HG02970 (cell line): Measurements from ENCODE around the gene CASKIN2.
"Not testable (repeated sequence)": the region's sequence is repeated elsewhere in the genome, so short reads cannot be mapped to it uniquely, and the experiment has no call there.

Experiments used
- ATAC-seq: cut with Tn5 transposase; IDR thresholded peaks from one replicate; pipeline ENCODE4 v1.9.1; 2021; ENCODE audit warnings: mild to moderate bottlenecking, moderate library complexity, moderate number of reproducible peaks; ENCODE audit not compliant: unreplicated experiment, low FRiP score

Gene CASKIN2

DNA sequence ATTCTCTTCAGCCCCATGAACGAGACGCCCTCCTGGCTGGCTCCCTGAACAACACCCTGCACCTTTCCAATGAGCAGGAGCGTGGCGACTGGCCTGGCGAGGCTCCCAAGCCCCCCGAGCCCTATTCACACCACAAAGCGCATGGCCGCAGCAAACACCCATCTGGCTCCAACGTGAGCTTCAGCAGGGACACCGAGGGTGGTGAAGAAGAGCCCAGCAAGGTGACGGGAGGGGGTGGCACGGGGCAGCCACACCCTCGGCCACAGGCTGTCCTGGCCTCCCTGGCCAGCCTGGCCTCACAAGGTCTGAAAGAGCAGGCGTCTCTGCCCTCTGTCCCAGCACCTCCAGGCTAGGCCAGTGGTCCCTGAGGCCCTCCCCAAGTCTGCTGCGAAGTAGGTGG is 23.7 kb downstream of the CASKIN2 start:
- ATAC-seq, result no peak

GRCh38 chr17:75490953-75491649 is 24.2 kb downstream of the CASKIN2 start:
- ATAC-seq, result no peak

DNA sequence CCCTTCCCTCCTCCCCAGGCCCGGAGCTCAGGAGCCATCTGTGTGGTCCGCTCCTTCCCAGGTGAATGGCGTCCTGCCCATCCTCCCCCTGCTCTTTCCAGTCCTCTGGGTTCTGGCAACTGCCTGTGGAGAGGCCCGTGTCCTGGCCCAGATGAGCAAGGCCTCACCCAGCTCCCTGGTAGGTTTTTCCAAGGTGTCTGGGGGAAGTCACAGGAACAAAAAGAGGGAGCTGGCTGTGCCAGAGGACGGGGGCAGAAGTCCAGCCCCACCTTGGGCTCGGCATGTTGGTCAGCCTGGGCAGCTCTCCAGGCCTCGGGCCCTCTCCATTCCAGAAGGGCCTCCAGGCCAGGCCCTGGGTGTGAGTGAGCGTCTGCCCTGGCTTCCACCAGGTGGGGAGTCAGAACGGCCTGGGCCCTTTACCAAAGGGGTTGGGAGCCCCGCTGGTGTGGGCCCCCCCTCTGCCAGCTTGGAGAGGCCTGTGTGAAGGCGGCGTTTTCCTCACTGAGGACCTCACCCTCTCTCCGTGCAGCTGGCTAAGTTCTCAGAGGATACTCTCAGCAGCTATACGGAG is 25.1 kb downstream of the CASKIN2 start:
- no peak for ATAC-seq

DNA sequence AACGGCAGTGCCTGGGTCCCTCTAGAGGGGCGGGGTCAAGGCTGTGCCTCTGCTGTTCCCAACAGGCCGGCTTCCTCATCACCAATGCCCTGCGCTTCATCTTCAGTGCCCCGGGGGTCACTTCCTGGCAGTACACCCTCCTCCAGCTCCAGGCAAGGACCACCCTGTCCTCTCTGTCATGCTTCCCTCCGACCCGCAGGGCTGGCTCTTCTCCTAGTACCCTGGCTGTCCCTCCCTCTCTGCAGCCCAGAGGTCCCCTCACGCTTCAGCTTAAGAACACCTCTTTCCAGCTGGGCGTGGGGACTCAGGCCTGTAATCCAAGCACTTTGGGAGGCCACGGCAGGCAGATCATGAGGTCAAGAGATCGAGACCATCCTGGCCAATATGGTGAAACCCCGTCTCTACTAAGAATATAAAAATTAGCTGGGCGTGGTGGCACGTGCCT is 25.8 kb downstream of the CASKIN2 start:
- no peak for ATAC-seq

- ATAC-seq, result no peak
Observed at GRCh38 chr17:75488693-75489510, 26.4 kb downstream of the CASKIN2 start.

DNA sequence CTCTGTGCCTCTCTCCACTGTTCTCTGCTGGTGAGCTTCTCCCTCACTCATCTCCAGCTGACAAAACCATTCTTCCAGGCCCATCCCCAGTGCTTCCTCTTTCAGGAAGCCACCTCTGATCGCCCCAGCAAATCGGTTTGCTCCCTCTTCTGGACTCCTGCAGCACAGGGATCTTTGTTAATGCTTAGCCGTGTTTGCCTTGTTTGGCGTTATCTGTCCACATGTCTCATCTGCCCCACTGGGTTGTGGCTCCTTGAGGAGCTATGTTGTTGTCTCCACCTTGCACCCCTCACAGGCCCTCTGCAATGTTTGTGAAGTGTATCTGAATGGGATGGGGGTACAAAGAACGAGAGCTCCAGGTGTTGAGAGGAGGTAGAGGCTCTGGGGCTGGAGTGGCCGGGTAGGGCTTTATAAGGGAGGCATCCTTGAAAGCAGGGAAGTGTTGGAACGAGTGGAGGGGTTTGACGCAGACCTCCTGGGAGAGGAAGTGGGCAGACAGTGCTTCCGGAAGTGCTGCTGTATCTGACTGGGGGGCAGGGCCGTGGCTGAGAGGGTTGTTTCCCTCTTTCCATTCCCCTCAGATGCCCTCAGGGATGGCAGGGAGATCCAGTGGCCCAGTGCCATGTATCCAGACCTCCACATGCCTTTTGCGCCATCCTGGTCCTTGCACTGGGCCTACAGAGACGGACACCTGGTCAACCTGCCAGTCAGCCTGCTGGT is 27.8 kb downstream of the CASKIN2 start:
- ATAC-seq, result no peak

DNA sequence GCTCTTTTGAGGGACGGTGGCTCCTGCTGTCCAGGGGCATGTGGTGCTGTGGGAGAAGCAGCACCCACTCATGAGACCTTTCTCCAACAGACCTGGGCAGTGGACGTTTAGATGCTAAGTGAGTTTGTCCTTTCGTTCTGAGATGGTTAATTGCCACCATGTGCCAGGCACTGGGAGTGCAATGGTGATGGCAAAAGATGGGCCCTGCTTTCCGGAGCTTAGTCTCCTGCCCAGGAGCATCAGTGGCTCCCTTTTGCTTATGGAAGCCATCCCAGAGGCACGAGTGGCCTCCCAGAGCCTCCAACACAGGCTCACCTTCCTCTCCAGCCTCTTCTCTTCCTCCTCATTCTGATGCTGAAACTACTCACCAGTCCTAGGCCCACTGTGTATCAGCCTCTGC is 28.4 kb downstream of the CASKIN2 start:
- ATAC-seq, result no peak

- ATAC-seq, result no peak
Observed at GRCh38 chr17:75486151-75486550, 29.2 kb downstream of the CASKIN2 start.

GRCh38 chr17:75485688-75486087 is 29.6 kb downstream of the CASKIN2 start:
- no peak for ATAC-seq

GRCh38 chr17:75482098-75482942 is 33.0 kb downstream of the CASKIN2 start:
- ATAC-seq, result no peak

DNA sequence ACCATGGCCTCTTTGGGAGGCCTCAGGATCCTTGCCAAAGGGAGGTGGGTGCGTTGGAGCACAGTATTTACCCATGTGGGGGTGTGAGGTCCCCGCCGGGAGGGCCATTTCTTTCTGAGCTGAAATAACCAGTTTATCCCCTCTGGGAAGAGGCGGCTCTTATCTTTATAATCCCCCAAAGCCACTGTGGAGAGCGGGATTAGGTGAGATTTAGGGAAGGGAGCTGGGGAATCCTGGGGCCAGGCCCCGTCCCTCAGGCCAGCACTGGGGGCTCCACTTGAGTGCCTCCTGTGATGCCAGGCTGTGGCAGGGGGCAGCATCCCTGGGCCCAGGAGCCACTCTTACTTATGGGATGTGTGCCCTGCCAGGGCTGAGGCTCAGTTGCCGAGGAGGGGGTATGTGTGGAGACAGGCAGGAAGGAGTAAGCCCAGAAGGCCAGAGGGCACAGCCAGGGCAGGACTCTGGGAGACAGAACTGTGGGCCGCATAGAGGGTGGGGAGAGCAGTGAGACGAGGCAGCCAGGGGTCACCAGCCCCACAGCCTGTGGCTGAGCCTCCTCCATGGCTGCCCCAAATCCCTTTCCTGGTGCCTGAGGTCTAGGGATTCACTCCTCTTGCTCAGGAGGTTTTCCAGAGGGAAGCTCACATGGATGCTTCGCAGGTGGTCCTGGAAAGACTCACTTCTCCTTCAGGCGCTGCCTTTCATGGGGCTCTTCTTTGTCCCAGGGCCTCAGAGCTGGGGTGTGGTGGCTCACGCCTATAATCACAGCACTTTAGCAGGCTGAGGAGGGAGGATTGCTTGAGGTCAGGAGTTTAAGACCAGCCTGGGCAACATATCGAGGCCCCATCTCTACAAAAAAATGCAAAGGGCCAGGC is 33.9 kb downstream of the CASKIN2 start:
- no peak for ATAC-seq

GRCh38 chr17:75480281-75480680 is 35.1 kb downstream of the CASKIN2 start:
- ATAC-seq, result no peak

GRCh38 chr17:75478508-75478907 is 36.8 kb downstream of the CASKIN2 start:
- ATAC-seq, result no peak

GRCh38 chr17:75477490-75477862 is 37.9 kb downstream of the CASKIN2 start:
- ATAC-seq, result not testable (repeated sequence)

DNA sequence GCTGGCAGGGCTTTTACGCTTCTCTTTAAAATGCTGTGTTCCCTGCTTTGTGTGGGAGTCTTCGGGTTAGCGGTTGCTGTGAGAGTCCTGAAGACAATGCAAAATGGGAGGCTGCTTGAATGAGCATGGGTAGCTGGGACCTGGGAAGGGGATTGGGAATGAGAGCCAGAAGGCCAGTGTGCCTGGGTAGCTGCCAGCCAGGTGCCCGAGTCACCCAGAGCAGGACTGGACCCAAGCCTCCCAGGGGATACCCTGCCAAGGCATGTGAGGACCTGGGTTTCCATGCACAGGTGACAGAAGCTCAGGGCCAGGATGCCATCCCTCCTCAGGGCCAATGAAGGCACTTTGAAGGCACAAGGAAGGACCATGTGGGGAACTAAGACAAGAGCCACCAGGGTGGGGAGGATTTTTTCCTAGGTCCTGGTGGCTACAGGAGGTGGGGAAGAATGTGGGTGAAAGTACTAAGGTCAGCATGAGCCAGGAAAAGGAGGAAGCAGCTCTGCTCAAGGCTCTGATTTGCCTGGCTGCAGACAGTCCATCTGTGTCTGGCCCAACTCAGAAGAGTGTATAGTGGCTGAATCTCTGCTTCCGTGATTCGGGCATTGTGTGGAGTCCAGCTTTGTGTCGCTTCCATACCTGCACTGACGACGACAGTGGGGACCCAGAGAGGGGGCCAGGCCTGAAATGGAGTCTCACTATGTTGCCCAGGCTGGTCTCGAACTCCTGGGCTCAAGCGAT is 38.4 kb downstream of the CASKIN2 start:
- no peak for ATAC-seq

GRCh38 chr17:75476271-75476671 is 39.1 kb downstream of the CASKIN2 start:
- ATAC-seq, result no peak

DNA sequence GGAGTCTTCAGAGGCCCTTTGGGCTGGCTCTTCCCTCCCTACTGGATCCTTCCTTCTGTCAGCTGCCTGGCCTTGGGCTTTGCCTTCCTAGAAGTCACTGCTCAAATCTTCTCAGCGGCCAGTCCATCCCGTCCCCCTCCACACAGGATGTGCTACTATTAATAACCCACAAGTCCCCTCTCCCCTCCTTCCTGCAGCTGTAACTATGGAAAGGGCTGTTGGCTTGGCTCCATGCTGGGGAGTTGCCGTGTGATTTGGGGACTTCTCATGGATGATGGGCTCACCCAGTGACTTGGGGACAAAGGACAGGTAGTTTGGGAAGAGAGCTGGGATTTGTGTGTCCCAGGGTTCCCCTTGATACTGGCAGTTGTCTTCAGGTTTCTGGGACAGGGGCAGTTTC is 39.5 kb downstream of the CASKIN2 start:
- ATAC-seq, result no peak

DNA sequence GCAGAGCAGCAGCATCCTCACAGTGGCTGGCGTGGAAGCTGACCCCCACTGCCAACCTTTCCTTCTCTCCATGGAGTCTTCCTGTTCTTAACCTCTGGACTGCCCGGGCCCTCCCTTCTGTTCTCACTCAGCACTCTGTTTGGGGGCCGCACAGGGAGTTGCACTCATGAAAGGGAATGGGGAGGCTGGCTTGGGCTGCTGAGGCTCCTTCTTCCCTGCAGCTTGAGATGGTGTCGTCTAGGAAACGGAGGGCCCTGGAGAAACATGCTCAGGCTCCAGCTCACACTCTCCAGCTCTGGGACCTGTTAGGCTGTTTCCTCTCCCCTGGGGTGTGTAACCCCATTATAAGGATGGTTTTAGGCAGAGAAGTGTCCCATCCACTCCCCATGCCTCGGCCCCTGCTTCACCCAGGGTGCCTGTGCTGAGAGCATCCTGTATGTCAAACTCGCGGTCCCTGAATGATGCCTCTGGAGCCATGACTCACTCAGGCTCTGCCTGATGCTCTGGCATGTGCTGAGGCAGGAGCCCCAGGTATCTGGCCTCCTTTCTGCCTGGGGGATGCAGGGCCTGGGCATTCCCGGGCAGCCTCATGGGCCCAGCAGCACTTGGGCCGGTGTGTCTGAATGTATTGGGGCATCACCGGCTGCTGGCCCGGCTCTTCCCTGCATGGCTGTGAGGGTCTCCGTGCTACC is 40.0 kb downstream of the CASKIN2 start:
- no peak for ATAC-seq
